ACHN (cell line): Measurements from ENCODE around the gene DNAH2.
"Not testable (repeated sequence)": the region's sequence is repeated elsewhere in the genome, so short reads cannot be mapped to it uniquely, and the experiment has no call there.

Experiments used
- DNase-seq: peaks from one replicate; pipeline ENCODE4 v3.0.0-alpha.2; 2015
- in situ Hi-C: cut with HindIII; loops from 2 replicates; pipeline ENCODE4 v1.10.0; 2017; ENCODE audit warnings: low sequenced_read_pairs, low pct_ligation_motif_present, low pct_unique_long_range_greater_than_20kb

Gene DNAH2

DNA sequence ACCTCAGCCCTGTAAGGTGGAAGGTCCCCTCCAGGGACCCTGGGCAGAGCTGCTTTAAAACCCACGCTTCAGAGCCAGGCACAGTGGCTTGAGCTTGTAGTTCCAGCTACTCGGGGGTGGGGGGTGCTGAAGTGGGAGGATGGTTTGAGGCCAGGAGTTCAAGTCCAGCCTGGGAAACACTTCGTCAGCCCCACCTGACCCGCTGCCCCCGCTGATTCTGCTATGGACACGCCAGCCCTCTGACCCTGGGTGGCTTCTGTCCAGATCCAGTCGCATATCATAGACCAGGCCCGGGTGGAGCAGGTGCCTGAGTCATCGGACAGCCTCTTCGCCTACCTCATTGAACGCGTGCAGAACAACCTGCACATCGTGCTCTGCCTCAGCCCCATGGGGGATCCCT lies 81.3 kb downstream of the DNAH2 start:
- DNase-seq: no peak
- in situ Hi-C loops: no loop called here

DNA sequence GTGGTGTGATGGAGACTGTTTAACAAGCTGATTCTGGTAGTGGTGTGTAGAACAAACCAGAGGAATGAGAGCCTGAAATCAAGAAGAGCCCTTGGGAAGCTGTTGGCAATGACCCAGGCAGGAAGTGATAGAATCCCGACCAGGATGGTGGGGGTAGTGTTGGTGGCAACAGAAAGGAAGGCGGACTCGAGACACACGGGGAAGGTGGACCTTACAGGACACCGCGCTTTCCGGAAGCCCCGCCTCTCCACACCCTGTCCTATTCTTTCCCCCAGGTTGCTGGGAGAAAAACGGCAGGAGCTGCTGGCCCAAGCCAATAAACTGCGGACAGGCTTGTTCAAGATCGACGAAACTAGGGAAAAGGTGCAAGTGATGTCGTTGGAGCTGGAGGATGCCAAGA lies 86.4 kb downstream of the DNAH2 start:
- DNase-seq: no peak
- in situ Hi-C loops: no loop called here

DNA sequence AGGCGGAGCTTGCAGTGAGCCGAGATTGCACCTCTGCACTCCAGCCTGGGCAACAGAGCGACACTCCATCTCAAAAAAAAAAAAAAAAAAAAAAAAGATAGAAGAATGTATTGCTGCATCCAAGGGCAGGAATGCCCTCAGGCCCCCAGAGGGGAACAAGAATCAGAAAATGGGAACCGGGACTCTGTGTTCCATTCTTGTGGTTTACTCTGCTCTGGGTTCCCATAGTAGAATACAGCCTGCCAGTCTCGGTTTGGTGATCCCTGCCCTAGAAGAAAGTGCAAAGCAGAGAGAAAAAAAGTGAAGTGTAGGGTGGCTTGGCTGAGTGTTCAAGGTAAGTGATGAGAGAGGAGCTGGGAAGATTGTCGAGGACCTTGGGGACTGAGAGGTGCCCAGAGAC lies 89.0 kb downstream of the DNAH2 start:
- DNase-seq: no peak
- in situ Hi-C loops: no loop called here

GRCh38 chr17:7807206-7807605 lies 89.7 kb downstream of the DNAH2 start:
- no peak for DNase-seq
- in situ Hi-C loops: no loop called here

DNA sequence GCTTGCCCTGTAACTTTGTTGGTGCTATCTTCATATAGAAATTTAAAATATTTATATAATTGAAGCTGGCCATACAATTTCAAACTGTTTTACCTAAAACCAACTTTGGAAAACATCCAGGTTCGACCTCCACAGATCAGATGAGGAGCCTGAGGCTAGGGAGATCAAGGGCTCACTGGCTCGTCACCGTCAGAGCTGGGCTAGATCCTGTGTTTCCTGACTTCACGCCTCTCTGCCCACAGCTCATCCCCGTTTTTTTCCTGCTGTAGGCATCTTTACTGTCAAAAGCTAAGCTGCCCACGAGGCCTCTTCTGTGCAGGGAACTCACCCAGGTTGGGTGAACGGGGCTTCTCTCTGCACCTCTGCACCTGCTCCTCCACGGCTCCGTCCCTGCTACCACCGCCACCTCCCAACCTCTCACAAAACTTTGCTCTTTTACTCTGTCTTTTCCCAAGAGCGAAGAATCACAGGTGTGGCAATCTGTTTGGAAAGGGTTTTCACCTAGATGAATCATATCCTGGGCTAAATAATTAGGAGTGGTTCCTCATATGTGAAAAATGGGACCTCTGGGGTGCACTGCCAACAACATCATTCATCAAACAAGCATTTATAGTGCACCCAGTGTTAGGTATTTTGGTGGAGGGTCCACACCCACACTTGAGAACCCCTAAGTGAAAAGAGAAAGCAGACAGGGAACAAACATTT lies 91.7 kb downstream of the DNAH2 start:
- in situ Hi-C loops: no loop called here
- no peak for DNase-seq

- in situ Hi-C loops, DNase-seq: not testable (repeated sequence)
These were observed 92.3 kb downstream of the DNAH2 start for GRCh38 chr17:7809791-7810343.

GRCh38 chr17:7811251-7811650 lies 93.7 kb downstream of the DNAH2 start:
- in situ Hi-C loops: no loop called here
- DNase-seq: no peak

- DNase-seq: no peak
- in situ Hi-C loops: no loop called here
These were observed 97.4 kb downstream of the DNAH2 start for GRCh38 chr17:7814969-7815368.

DNA sequence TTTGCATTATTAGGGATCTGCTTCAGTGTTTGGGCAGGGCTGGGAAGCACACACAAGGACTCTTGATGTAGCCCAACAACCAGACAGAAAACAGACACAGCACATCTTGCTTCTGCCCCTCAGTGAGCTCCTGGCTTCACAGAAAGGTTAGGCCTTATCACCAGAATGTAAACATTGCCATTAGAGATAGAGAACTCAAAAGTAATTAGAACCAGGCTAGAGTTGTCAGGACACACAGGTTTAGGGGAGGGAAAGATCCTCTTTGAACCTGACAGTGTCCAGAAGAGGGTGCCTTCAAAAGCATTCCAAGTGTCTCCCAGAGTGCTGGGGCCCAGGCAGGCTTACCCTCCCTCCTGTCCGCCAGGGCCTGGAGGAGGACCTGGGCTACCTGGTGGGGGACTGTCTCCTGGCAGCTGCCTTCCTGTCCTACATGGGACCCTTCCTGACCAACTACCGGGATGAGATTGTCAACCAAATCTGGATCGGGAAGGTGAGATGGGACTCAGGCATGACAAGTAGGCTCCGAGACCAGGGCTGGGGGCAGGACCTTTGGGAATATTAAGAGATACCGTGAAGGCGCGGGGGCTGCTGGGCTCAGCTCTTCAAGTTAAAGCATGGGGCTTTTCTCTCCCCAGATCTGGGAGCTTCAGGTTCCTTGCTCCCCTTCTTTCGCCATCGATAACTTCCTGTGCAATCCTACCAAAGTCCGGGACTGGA lies 99.5 kb downstream of the DNAH2 start:
- in situ Hi-C loops: no loop called here
- DNase-seq: no peak

DNA sequence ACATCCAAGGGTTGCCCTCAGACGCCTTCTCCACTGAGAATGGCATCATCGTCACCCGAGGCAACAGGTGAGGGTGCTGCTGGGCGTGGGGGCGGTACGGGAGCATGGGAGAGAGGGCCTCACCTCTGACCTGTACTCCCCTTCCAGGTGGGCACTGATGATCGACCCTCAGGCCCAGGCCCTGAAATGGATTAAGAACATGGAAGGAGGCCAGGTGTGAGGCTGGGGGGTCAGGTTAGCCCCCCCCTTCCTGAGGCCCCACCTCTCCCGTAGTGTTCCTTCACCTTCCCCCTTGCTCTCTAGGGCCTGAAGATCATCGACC lies 100.1 kb downstream of the DNAH2 start:
- no peak for DNase-seq
- in situ Hi-C loops: no loop called here

- in situ Hi-C loops: no loop called here
- DNase-seq: no peak
These were observed 100.5 kb downstream of the DNAH2 start for GRCh38 chr17:7818026-7818425.

GRCh38 chr17:7818746-7819645 lies 101.5 kb downstream of the DNAH2 start:
- in situ Hi-C loops: no loop called here
- DNase-seq: no peak

GRCh38 chr17:7820231-7820630 lies 102.7 kb downstream of the DNAH2 start:
- in situ Hi-C loops: no loop called here
- no peak for DNase-seq

GRCh38 chr17:7822126-7822525 lies 104.6 kb downstream of the DNAH2 start:
- in situ Hi-C loops: no loop called here

DNA sequence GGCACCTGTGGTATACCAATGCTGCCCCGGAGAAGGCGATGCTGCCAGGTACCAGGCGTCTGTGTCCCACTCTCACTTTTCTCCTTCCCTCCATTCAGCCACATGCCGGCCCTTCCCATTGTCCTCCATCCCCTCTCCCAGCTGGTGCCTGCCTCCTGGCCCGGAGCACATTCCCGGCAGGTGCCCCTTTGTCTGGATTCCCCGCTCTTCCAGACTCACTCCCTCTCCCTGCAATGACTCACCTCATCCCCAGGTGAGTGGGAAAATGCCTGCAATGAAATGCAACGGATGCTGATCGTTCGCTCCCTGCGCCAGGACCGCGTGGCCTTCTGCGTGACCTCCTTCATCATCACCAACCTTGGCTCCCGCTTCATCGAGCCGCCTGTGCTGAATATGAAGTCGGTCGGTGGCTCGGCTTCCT lies 106.0 kb downstream of the DNAH2 start:
- no peak for DNase-seq
- in situ Hi-C loops: no loop called here

More at GRCh38 chr17:7822126-7822525, 104.6 kb downstream of the DNAH2 start:
- DNase-seq: no peak

- no peak for DNase-seq
- in situ Hi-C loops: no loop called here
These were observed 106.7 kb downstream of the DNAH2 start for GRCh38 chr17:7824021-7824924.

DNA sequence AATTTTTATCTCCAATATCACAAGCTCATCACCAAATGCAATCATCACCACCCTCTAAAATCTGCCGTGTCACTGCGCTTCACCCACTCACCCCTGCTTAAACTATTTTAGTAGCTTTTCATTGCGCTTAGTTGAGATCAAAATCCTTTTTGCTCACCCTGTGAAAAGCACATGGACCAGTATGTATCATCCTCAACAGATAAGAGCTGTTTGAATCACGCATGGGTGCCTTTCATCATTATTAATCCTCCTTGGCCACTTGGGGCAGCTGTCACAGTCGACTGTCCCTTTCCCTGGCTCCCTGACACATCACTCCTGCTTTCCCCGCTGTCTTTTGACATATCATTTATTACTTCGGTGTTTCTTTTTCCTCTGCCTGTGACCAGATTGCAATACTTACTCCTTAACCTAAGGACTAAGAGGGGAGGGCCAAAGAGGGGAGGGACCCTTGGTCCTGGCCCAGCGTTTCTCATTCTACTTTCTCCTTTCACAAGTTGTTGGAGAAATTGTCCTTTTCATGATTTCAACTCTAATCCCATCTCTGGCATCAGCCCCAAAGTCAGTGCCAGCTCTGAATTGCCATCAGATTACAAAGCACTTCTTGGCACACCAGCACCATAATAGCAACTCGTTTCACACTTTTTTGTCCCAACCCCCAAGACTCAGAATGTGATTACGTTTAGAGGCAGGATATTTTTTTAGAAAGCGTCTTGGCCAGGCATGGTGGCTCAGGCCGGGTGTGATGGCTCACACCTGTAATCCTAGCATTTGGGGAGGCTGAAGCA lies 107.9 kb downstream of the DNAH2 start:
- in situ Hi-C loops: no loop called here
- DNase-seq: no peak
